ENCODE measurements around the gene GNB3.
A peak's percentile ranks its signal among the peaks of the same experiment; 100 is the strongest.

GNB3 gene

GRCh38 chr12:6826734-6827436 lies 13.8 kb upstream of the GNB3 start:
- H2AFZ ChIP-seq (ENCODE audit: low read length), result no peak overlapping the region
- H3K9me3 ChIP-seq (replicated peaks; ENCODE audit: insufficient read depth, low read length), result no peaks in the 10 kb centered on the region
- no peaks in the 10 kb centered on the region for H3K9me2 ChIP-seq (replicated peaks; ENCODE audit: insufficient read depth, low read length)
- no peak overlapping the region for H3K4me2 ChIP-seq (ENCODE audit: low read depth, low read length)
- TF ChIP-seq CTCF (IDR thresholded peaks at IDR 0.05; ENCODE audit: low read length) (no peak), EZH2phosphoT487 (IDR thresholded peaks at IDR 0.05; ENCODE audit: low read length) (no peak), EZH2 (optimal IDR thresholded peaks at IDR 0.05; ENCODE audit: low read depth, low read length) (no peak)
- no peak overlapping the region for H3K9ac ChIP-seq (ENCODE audit: low read length)
- no peak for DNase-seq
- no peaks in the 10 kb centered on the region for H3K36me3 ChIP-seq (replicated peaks; ENCODE audit: insufficient read depth, low read length)
- no peak overlapping the region for H3K4me3 ChIP-seq (ENCODE audit: low read length)
- no peaks in the 10 kb centered on the region for H4K20me1 ChIP-seq (ENCODE audit: insufficient read depth, low read length)
- H3K27me3 ChIP-seq (replicated peaks; ENCODE audit: insufficient read depth, low read length), result peaks cover 96% of the 10 kb centered on the region
- H3F3A ChIP-seq (ENCODE audit: insufficient read depth, low read length), result no peaks in the 10 kb centered on the region
- H3K27ac ChIP-seq (ENCODE audit: low read length), result no peak overlapping the region
- H3K4me1 ChIP-seq (ENCODE audit: low read length), result peaks cover 4% of the 10 kb centered on the region; the same call in 1 of the 2 replicates
- no peaks in the 10 kb centered on the region for H3K79me2 ChIP-seq (ENCODE audit: low read length)

- Histone ChIP-seq H3K9ac (ENCODE audit: low read length) (no peak overlapping the region), H3K4me2 (ENCODE audit: low read depth, low read length) (no peak overlapping the region), H3K36me3 (replicated peaks; ENCODE audit: insufficient read depth, low read length) (no peaks in the 10 kb centered on the region), H4K20me1 (ENCODE audit: insufficient read depth, low read length) (no peaks in the 10 kb centered on the region), H3K4me1 (ENCODE audit: low read length) (peaks cover 4% of the 10 kb centered on the region; the same call in 1 of the 2 replicates), H3F3A (ENCODE audit: insufficient read depth, low read length) (no peaks in the 10 kb centered on the region), H3K79me2 (ENCODE audit: low read length) (no peaks in the 10 kb centered on the region), H2AFZ (ENCODE audit: low read length) (no peak overlapping the region), H3K4me3 (ENCODE audit: low read length) (no peak overlapping the region), H3K9me2 (replicated peaks; ENCODE audit: insufficient read depth, low read length) (no peaks in the 10 kb centered on the region), H3K9me3 (replicated peaks; ENCODE audit: insufficient read depth, low read length) (no peaks in the 10 kb centered on the region), H3K27ac (ENCODE audit: low read length) (no peak overlapping the region), H3K27me3 (replicated peaks; ENCODE audit: insufficient read depth, low read length) (peaks cover 95% of the 10 kb centered on the region)
- DNase-seq, result no peak
- TF ChIP-seq EZH2phosphoT487 (IDR thresholded peaks at IDR 0.05; ENCODE audit: low read length) (no peak), EZH2 (optimal IDR thresholded peaks at IDR 0.05; ENCODE audit: low read depth, low read length) (no peak), CTCF (IDR thresholded peaks at IDR 0.05; ENCODE audit: low read length) (no peak)
These were observed 13.3 kb upstream of the GNB3 start for GRCh38 chr12:6827437-6827911.

GRCh38 chr12:6827982-6828780 lies 12.5 kb upstream of the GNB3 start, which contains the start of gene P3H3:
Gene P3H3 (plus strand): TSS chr12:6828407. CDS start chr12:6828441, 34 bp downstream.
- Histone ChIP-seq H3K36me3 (replicated peaks; ENCODE audit: insufficient read depth, low read length) (no peaks in the 10 kb centered on the region), H3K79me2 (ENCODE audit: low read length) (no peaks in the 10 kb centered on the region), H3K4me1 (ENCODE audit: low read length) (peaks cover 4% of the 10 kb centered on the region; the same call in 1 of the 2 replicates), H2AFZ (ENCODE audit: low read length) (peak within 1 kb of the TSS; percentile 77), H3F3A (ENCODE audit: insufficient read depth, low read length) (no peaks in the 10 kb centered on the region), H4K20me1 (ENCODE audit: insufficient read depth, low read length) (no peaks in the 10 kb centered on the region), H3K4me2 (ENCODE audit: low read depth, low read length) (peak within 1 kb of the TSS; percentile 99), H3K27me3 (replicated peaks; ENCODE audit: insufficient read depth, low read length) (peaks cover 92% of the 10 kb centered on the region), H3K4me3 (ENCODE audit: low read length) (peak within 1 kb of the TSS; percentile 62), H3K9me3 (replicated peaks; ENCODE audit: insufficient read depth, low read length) (no peaks in the 10 kb centered on the region), H3K27ac (ENCODE audit: low read length) (no peak within 1 kb of the TSS), H3K9me2 (replicated peaks; ENCODE audit: insufficient read depth, low read length) (no peaks in the 10 kb centered on the region), H3K9ac (ENCODE audit: low read length) (no peak within 1 kb of the TSS; the same call in 1 of the 2 replicates)
- TF ChIP-seq CTCF (IDR thresholded peaks at IDR 0.05; ENCODE audit: low read length) (no peak), EZH2 (optimal IDR thresholded peaks at IDR 0.05; ENCODE audit: low read depth, low read length) (no peak), EZH2phosphoT487 (IDR thresholded peaks at IDR 0.05; ENCODE audit: low read length) (no peak)
- DNase-seq, result no peak
